Esophagus squamous epithelium (tissue), 5 donors: ENCODE measurements around the gene SPDL1. TPM values are rescaled to one million over a fixed set of nuclear protein-coding genes. Genes with fewer than 3 reads are reported as not detected.

Source experiments
- DNase-seq: peaks from one replicate; lab custom pipeline; 2025; lab: John Stamatoyannopoulos, UW
- H3K27ac ChIP-seq, 4 donors: fragments of 200-600 bp; sonication (generic); one replicate each; pipeline ENCODE4 v1.5.1; 2016 to 2019; ENCODE audit warnings: mild to moderate bottlenecking in 1 of 4
- H3K27me3 ChIP-seq, 4 donors: fragments of 200-600 bp; sonication (generic); 1 replicate in 3 of 4; 2 replicates in 1 of 4; pipeline versions ENCODE4 v1.5.1 to v1.6.0; 2017 to 2021; ENCODE audit warnings: antibody characterized with exemption in 1 of 4
- H3K36me3 ChIP-seq, 3 donors: fragments of 200-600 bp; sonication (generic); one replicate each; pipeline ENCODE4 v1.5.1; 2016 to 2019
- H3K4me1 ChIP-seq, 3 donors: fragments of 200-600 bp; sonication (generic); one replicate each; pipeline ENCODE4 v1.5.1; 2017 to 2019
- H3K4me3 ChIP-seq, 4 donors: fragments of 200-600 bp; sonication (generic); 1 replicate in 3 of 4; 2 replicates in 1 of 4; pipeline ENCODE4 v1.5.1; 2016 to 2019; ENCODE audit warnings: mild to moderate bottlenecking in 2 of 4, moderate library complexity in 1 of 4
- H3K9me3 ChIP-seq, 3 donors: fragments of 200-600 bp; sonication (generic); one replicate each; pipeline ENCODE4 v1.5.1; 2016 to 2019
- POLR2A ChIP-seq, 4 donors: fragments of 450-650 bp; IDR thresholded peaks; one replicate each; pipeline ENCODE4 v1.6.1; 2017; ENCODE audit warnings: antibody characterized with exemption in 4 of 4, mild to moderate bottlenecking in 4 of 4, moderate library complexity in 3 of 4
- WGBS, 2 donors: methylation state at CpG; one replicate each; pipeline ENCODE4 v1.1.5; 2018; 5-methylcytosine and 5-hydroxymethylcytosine counted together
- intact Hi-C: fragments of 100-400 bp; cut with DNase I; formaldehyde crosslinking; loops from one replicate; pipeline ENCODE4 v1.15.0; 2022
- total RNA-seq, 4 donors: library from RNA; depleted of rRNA; stranded (reverse); fragments of >200 nt; gene quantifications; one replicate each; pipeline ENCODE4 v1.1.0, GENCODE V29; 2016
- TF ChIP-seq, protein P1 (sequence below), 6 experiments: fragments of 450-650 bp in 4 of 6; fragments of 200-600 bp in 2 of 6; sonication (generic) in 2 of 6; IDR thresholded peaks; one replicate each; pipeline ENCODE4 v1.5.1; 2016 to 2019; ENCODE audit warnings: antibody characterized with exemption in 6 of 6, mild to moderate bottlenecking in 4 of 6, moderate library complexity in 4 of 6
- donor health status: DM: yes; HTN: yes; CAD: no.

Gene SPDL1
- total RNA-seq, 4 donors from 2014 or later: 4.9 to 26.1 (median 11.2) TPM

DNA sequence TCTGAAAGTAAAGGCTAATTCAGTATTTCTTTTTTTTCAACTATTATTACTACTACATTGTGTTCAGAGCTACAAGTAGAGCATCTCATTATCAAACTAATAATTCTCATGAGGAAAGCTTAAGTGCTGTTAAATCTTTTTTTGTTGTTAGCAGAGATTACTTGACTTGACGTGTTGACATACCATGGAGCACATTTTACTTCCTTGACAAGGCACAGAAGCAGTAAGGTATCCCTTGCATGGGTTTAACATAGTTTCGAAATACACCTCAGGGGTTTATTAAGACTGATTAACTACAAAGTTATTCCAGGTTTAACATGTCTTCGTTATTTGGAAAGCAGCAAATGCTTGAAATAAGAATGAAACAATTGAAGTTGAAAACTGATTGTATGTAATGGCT, 7.0 kb downstream of the SPDL1 start:
- H3K27me3 ChIP-seq: no peaks in the 10 kb centered on the region
- peaks cover 0 to 72% (median 7%) of the 10 kb centered on the region in 3 donors for H3K36me3 ChIP-seq
- WGBS, 2 donors: 55 to 66% methylated on average over 3 of the region's 3 CpGs
- intact Hi-C loops: no loop called here
- TF ChIP-seq POLR2A (IDR thresholded peaks at IDR 0.05): no peak
- TF ChIP-seq, protein P1, sequence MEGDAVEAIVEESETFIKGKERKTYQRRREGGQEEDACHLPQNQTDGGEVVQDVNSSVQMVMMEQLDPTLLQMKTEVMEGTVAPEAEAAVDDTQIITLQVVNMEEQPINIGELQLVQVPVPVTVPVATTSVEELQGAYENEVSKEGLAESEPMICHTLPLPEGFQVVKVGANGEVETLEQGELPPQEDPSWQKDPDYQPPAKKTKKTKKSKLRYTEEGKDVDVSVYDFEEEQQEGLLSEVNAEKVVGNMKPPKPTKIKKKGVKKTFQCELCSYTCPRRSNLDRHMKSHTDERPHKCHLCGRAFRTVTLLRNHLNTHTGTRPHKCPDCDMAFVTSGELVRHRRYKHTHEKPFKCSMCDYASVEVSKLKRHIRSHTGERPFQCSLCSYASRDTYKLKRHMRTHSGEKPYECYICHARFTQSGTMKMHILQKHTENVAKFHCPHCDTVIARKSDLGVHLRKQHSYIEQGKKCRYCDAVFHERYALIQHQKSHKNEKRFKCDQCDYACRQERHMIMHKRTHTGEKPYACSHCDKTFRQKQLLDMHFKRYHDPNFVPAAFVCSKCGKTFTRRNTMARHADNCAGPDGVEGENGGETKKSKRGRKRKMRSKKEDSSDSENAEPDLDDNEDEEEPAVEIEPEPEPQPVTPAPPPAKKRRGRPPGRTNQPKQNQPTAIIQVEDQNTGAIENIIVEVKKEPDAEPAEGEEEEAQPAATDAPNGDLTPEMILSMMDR (IDR thresholded peaks at IDR 0.05): no peak
- no peaks in the 10 kb centered on the region for H3K9me3 ChIP-seq
- DNase-seq: no peak
- peaks cover 0 to 21% (median 0%) of the 10 kb centered on the region in 3 donors for H3K4me1 ChIP-seq
- H3K27ac ChIP-seq: no peak overlapping the region
- H3K4me3 ChIP-seq: no peak overlapping the region

DNA sequence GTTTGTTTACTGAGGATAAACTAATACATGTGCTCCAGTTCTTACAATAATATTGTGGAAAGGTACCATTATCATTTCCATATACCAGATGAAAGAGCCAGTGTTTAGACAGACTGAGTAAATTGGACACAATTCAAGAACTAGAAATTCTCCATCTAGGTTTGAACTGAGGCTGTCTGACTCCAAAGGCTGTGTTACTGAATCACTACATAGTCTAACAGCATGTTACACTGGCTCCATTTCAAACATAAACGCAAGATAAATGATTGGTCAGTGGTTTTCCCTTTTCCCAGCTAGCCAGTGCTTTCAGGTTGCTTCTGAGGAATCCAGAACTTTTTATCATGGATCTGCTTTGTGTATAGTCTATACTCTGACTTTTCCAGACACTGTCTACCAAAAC, 8.1 kb downstream of the SPDL1 start:
- Histone ChIP-seq H3K36me3 (peaks cover 0 to 82% (median 7%) of the 10 kb centered on the region in 3 donors), H3K4me1 (peaks cover 0 to 21% (median 0%) of the 10 kb centered on the region in 3 donors), H3K9me3 (no peaks in the 10 kb centered on the region), H3K4me3 (no peak overlapping the region), H3K27ac (no peak overlapping the region), H3K27me3 (no peaks in the 10 kb centered on the region)
- intact Hi-C loops: no loop called here
- TF ChIP-seq POLR2A (IDR thresholded peaks at IDR 0.05): no peak
- TF ChIP-seq, protein P1 (IDR thresholded peaks at IDR 0.05): no peak
- 0% methylated on average over 1 of the region's 1 CpG for WGBS, 2 donors
- DNase-seq: no peak

DNA sequence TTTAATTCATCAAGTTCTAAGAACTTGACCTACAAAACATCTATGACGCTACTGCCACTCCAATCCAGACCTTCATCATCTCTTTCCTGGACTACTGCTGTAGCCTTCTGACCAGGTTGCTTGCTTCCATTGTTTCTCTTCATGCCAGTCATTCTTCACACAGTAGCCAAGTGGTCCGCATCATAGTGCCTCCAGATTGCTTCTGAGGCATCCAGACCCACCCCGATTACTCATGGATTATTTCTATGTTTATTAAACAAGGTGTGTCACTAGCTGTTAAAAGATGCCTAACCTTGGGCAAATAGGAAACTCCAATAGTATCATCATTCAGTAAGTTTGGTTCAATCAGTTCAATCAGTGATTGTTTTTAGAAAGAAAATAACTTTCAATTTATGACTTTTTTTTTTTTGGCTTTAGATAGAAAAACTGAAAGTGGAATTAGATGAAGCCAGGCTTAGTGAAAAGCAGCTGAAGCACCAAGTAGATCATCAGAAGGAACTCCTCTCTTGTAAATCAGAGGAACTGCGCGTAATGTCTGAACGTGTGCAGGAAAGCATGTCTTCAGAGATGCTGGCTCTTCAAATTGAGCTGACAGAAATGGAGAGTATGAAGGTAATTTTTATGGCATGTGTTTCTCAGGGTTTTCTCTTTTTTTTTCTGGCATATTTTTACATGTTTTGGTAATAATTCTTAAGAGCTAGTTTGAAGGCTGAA, 9.5 kb downstream of the SPDL1 start:
- TF ChIP-seq, protein P1 (IDR thresholded peaks at IDR 0.05): no peak
- no peak for TF ChIP-seq POLR2A (IDR thresholded peaks at IDR 0.05)
- Histone ChIP-seq H3K4me1 (peaks cover 0 to 21% (median 0%) of the 10 kb centered on the region in 3 donors), H3K27ac (no peak overlapping the region), H3K9me3 (no peaks in the 10 kb centered on the region), H3K36me3 (peaks cover 0 to 97% (median 7%) of the 10 kb centered on the region in 3 donors), H3K4me3 (no peak overlapping the region), H3K27me3 (no peaks in the 10 kb centered on the region)
- no peak for DNase-seq
- whole genome bisulfite sequencing, 2 donors: 84 to 88% methylated on average over 6 of the region's 6 CpGs
- intact Hi-C loops: no loop called here

DNA sequence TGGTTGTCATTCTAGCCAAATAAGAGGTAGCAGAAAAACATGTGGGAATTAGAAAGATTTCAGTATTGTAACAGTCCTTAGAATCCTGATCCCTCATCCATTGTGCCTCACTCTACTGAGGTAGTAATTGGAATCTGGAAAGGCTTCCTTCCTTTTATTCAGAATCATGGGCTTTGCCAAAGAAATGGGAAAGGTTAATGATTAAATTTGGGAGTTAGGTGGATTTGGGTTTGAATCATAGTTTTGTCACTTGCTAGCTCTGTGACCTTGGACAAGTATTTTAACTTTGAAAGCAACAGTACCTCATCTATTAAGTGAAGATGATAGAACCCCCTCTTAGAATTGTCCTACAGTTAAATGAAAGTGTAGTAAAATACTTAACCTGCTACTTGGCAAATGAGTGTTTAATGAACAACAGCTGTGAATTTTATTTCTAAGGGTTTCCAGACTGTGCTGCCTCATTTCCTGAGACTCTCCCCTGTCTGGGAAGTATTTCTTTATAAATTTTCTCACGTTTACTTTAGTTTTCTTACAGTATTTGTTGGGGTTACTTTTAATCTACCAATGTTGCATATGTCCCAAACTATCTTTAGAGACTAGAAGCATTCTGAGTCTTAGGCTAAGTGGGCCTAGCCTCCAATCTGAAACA, 11.7 kb downstream of the SPDL1 start:
- H3K9me3 ChIP-seq: no peaks in the 10 kb centered on the region
- intact Hi-C loops: no loop called here
- WGBS, 2 donors: 90 to 91% methylated on average over 1 of the region's 1 CpG
- TF ChIP-seq POLR2A (IDR thresholded peaks at IDR 0.05): no peak
- TF ChIP-seq, protein P1 (IDR thresholded peaks at IDR 0.05): no peak
- H3K27me3 ChIP-seq: no peaks in the 10 kb centered on the region
- peaks cover 0 to 15% (median 0%) of the 10 kb centered on the region in 3 donors for H3K4me1 ChIP-seq
- peaks cover 0 to 100% (median 7%) of the 10 kb centered on the region in 3 donors for H3K36me3 ChIP-seq
- no peak overlapping the region for H3K27ac ChIP-seq
- no peak overlapping the region for H3K4me3 ChIP-seq
- DNase-seq: no peak

DNA sequence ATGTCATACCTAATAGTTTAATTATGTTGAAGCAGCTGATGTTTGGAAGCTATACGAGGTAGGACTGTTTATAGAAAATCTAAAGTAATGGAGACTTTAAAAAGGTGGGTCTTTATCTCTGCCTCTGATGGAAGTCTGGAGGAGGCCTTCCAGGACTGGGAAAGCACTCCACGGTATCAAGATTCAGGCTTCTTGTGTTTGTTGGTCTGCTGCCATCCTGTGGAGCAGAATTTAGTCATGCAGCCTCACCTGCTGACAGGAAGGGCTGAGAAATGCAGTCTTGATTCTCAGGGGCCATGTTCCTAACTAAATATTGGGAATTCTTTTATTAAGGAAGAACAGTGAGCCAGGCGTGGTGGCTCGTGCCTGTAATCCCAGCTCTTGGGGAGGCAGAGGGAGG, 15.9 kb downstream of the SPDL1 start:
- DNase-seq: no peak
- Histone ChIP-seq H3K36me3 (peaks cover 0 to 100% (median 0%) of the 10 kb centered on the region in 3 donors), H3K27me3 (no peaks in the 10 kb centered on the region), H3K9me3 (no peaks in the 10 kb centered on the region), H3K4me1 (no peaks in the 10 kb centered on the region), H3K4me3 (no peak overlapping the region), H3K27ac (no peak overlapping the region)
- intact Hi-C loops: no loop called here
- 87 to 91% methylated on average over 4 of the region's 4 CpGs for WGBS, 2 donors
- TF ChIP-seq, protein P1 (IDR thresholded peaks at IDR 0.05): no peak
- TF ChIP-seq POLR2A (IDR thresholded peaks at IDR 0.05): no peak
